ENCODE results near the gene CCNY.

CCNY gene

DNA sequence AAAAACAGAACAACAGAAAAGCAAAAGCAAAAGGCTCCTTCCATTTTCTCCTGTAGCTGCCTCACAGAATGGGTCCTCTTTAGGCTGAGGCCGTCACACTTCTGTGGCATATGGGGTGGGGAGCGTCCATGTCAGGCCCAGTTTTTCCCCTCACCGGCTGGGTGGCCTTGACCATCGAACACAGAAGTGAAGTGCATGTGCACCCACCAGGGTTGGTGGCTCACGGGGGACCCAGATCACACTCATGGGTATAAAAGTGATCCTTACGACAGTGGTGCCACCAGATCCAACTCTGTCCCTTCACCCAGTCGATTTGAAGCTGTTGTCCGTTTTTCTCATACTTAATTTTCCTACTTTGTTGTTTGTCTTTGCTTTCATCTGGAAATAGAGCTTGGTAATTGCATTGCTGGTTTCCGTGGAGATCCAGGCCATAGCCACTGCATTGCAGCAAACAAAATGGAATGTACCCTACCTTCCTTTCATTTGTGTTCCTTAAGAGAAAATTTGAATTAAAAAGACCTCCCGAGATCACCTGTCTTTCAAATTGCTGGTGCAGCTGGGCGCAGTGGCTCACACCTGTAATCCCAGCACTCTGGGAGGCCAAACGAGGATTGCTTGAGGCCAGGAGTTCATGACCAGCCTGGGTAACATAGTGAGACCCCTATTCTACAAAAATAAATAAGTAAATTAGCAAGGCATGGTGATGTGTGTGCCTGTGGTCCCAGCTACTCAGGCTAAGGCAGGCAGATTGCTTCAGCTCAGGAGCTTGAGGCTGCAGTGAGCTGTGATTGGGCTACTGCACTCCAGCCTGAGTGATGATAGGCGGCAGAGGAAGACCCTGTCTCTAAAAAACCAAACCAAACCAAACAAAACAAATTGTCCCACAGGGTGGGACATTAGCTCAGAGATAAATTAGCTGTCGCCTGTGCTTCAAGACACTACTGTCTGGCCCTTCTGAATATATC is 258.1 kb downstream of the CCNY start:
- H3K4me3 ChIP-seq (ENCODE audit: low read depth, low read length), result no peak overlapping the region
- no peak for DNase-seq (ENCODE audit: low read depth)
- TF ChIP-seq, protein P1, sequence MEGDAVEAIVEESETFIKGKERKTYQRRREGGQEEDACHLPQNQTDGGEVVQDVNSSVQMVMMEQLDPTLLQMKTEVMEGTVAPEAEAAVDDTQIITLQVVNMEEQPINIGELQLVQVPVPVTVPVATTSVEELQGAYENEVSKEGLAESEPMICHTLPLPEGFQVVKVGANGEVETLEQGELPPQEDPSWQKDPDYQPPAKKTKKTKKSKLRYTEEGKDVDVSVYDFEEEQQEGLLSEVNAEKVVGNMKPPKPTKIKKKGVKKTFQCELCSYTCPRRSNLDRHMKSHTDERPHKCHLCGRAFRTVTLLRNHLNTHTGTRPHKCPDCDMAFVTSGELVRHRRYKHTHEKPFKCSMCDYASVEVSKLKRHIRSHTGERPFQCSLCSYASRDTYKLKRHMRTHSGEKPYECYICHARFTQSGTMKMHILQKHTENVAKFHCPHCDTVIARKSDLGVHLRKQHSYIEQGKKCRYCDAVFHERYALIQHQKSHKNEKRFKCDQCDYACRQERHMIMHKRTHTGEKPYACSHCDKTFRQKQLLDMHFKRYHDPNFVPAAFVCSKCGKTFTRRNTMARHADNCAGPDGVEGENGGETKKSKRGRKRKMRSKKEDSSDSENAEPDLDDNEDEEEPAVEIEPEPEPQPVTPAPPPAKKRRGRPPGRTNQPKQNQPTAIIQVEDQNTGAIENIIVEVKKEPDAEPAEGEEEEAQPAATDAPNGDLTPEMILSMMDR (conservative IDR thresholded peaks at IDR 0.05; ENCODE audit: low read depth, low read length), result no peak

DNA sequence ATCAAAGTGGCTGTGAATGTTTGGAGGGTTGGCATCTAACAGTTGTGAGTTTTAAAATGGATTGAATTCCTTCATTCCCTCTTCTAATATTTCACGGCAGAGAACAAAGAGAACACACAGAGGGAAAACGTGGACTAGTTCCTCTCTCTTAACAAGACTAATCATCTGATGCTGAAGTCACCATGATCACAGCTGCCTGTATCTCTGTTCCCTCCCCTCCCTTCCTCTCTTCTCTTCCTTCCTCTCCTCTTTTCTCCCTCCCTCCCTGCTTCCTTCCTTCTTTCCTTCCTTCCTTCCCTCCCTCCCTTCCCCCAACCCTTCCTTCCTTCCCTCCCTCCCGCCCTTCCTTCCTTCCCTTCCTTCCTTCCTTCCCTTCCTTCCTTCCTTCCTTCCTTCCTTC is 258.8 kb downstream of the CCNY start:
- TF ChIP-seq, protein P1 (conservative IDR thresholded peaks at IDR 0.05; ENCODE audit: low read depth, low read length), result no peak
- no peak for DNase-seq (ENCODE audit: low read depth)
- no peak overlapping the region for H3K4me3 ChIP-seq (ENCODE audit: low read depth, low read length)

DNA sequence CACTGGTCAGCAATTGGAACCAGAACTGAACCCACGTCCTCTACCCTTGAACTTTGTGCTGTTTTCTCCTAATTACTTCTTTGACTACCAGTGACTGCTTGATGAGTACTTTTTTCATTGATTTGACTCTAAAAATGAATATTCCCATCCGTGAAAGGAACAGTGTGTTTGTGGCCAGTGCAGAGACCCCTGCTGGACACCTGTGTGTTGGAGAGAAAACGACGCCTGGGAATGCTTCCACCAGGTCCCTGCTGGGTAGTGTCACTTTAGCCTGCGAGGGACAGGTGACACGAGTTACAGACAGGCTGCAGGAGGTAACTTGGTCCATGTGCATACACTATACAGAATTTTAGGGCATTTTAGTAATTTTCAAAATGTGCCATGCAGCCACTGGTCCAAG is 262.1 kb downstream of the CCNY start:
- DNase-seq (ENCODE audit: low read depth), result peak; percentile 42
- H3K4me3 ChIP-seq (ENCODE audit: low read depth, low read length), result no peak overlapping the region
- TF ChIP-seq, protein P1 (conservative IDR thresholded peaks at IDR 0.05; ENCODE audit: low read depth, low read length), result peak; percentile 79

DNA sequence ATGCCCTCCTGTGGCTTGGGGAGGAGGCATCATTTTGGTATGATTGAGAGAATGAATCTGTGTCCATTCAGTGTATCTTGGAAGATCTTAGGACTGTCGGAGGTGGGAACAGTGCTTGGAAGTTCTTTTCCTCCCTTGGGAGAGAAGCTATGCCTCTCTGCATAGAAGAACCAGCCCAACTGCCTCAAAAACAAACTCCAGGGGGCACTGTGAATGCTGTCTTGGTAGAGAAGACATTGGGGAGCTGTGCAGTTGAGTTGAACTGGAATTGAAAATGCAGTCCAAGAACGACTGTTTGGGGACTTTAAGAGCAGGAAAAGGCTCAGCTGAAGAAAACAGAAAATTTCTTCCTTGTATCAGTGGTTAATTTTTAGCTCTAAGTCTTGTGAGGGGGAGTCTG is 263.9 kb downstream of the CCNY start:
- TF ChIP-seq, protein P1 (conservative IDR thresholded peaks at IDR 0.05; ENCODE audit: low read depth, low read length), result peak; percentile 48
- DNase-seq (ENCODE audit: low read depth), result peak; percentile 30
- H3K4me3 ChIP-seq (ENCODE audit: low read depth, low read length), result no peak overlapping the region

DNA sequence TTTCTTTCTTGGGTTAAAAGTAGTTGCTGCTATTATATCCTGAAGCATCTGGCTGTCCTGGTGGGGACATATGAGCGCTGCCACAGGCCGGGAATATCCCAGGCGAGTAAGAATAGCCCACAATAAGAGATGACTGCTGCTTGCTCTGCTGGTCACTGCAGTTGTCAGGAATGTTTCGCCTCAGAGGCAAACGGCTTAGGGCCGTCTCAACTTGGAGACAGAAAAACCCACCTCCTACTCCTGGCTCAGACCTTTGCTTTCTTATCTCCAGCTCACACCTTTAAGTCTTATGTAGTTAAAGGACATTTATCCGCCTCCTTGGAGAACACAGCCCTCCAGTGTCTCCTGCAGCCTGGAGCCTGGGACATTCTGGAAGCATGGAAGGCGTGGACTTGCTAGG is 268.9 kb downstream of the CCNY start, which contains the start of gene GJD4:
TSS of gene GJD4 (plus strand) at position 151 of the 400 bp plus-strand sequence. CDS start at position 378, 227 bp downstream.
- TF ChIP-seq, protein P1 (conservative IDR thresholded peaks at IDR 0.05; ENCODE audit: low read depth, low read length), result no peak
- no peak within 1 kb of the TSS for H3K4me3 ChIP-seq (ENCODE audit: low read depth, low read length)
- no peak for DNase-seq (ENCODE audit: low read depth)

DNA sequence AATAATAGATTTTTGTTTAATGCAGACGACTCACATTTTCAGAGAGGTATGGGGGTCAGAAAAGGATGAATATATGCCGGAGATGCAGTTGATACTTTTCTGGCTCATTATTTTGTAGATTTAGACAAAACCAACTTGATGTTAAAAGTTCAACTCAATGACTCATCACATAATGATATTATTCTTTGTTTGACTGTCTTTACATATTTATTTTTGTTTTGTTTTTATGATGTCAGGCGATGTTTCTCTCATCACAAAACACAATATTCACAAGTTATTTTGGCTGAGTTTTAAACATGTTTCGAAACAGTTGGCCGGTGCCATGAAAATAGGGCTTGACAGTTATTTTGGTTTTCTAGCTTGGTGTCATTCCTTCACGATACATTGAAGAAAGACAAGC is 270.1 kb downstream of the CCNY start:
- TF ChIP-seq, protein P1 (conservative IDR thresholded peaks at IDR 0.05; ENCODE audit: low read depth, low read length), result no peak
- DNase-seq (ENCODE audit: low read depth), result peak; percentile 19
- H3K4me3 ChIP-seq (ENCODE audit: low read depth, low read length), result no peak overlapping the region

Data from choroid plexus epithelial cell (primary cell).